GM12874 (cell line): ENCODE results near the gene PRCD.
A peak's percentile ranks its signal among the peaks of the same experiment; 100 is the strongest.

Experiments used
- TF ChIP-seq, protein P1 (sequence below): IDR thresholded peaks from 2 replicates; pipeline ENCODE4 v1.5.1; 2011; ENCODE audit warnings: low read depth, mild to moderate bottlenecking, control low read depth, low read length, moderate library complexity; ENCODE audit not compliant: insufficient read depth

The PRCD gene

DNA sequence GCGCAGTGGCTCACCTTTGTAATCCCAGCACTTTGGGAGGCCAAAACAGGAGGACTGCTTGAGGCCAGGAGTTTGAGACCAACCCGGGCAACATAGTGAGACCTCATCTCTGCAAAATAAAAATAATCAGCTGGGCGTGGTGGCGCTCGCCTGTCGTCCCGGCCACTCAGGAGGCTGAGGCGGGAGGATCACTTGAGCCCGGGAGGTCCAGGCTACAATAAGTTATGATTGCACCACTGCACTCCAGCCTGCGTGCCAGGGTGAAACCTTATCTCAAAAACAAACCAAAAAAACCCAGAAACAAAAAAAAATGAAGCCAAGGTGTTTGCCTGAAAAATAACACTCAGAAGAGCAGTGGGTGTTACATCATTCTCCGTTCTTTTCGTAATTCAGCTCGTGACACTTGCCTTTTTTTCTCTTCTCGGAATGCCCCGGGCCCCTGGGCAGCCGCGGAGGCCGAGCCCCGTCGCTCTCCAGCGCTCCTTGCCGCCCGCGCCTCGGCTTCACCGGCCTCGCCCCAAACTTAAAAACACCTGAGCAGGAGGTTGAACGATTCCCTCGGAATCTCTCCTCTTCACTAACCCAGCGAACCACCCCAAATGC, 17.0 kb downstream of the PRCD start:
- TF ChIP-seq, protein P1, sequence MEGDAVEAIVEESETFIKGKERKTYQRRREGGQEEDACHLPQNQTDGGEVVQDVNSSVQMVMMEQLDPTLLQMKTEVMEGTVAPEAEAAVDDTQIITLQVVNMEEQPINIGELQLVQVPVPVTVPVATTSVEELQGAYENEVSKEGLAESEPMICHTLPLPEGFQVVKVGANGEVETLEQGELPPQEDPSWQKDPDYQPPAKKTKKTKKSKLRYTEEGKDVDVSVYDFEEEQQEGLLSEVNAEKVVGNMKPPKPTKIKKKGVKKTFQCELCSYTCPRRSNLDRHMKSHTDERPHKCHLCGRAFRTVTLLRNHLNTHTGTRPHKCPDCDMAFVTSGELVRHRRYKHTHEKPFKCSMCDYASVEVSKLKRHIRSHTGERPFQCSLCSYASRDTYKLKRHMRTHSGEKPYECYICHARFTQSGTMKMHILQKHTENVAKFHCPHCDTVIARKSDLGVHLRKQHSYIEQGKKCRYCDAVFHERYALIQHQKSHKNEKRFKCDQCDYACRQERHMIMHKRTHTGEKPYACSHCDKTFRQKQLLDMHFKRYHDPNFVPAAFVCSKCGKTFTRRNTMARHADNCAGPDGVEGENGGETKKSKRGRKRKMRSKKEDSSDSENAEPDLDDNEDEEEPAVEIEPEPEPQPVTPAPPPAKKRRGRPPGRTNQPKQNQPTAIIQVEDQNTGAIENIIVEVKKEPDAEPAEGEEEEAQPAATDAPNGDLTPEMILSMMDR, result no peak

DNA sequence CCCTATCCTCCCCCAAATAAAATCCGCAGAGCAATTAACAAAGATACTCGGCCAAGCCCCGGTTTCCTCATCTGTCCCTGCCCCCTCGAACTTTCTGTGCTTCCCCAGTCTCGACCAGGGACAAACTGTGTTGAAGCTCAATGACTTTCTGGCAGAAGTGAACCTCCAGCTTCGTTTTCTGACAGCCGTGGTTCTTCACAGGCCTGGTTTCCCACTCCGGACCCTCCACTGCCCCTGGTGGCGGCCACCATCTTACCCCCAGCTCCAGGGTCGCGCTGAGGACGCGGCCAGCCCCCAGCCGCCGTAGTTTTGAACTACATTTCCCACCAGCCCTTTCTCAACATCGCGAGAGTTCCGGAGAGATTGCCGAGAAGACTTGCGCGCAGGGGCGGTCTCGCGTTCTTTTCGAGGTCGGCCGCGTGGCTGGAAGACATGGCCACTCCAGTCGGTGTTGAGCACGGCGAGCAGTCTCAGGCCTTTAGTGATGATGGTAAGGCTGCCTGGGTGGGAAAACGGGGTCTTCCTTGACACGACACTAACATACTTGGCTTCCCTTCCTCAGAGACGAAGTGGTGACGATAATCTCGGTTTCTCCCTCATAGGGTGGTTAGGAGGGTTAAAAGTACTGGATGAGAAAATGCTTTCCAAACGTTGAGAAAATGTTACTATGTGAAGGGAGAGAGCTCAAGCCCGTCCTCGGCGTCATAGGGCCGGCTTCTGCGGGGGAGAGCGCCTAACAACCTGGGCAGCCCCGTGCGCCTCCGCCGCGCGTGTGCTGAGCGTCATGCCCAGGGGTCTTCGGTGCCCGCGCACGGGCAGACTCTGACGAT, 17.7 kb downstream of the PRCD start:
- TF ChIP-seq, protein P1, result peak; percentile 72

DNA sequence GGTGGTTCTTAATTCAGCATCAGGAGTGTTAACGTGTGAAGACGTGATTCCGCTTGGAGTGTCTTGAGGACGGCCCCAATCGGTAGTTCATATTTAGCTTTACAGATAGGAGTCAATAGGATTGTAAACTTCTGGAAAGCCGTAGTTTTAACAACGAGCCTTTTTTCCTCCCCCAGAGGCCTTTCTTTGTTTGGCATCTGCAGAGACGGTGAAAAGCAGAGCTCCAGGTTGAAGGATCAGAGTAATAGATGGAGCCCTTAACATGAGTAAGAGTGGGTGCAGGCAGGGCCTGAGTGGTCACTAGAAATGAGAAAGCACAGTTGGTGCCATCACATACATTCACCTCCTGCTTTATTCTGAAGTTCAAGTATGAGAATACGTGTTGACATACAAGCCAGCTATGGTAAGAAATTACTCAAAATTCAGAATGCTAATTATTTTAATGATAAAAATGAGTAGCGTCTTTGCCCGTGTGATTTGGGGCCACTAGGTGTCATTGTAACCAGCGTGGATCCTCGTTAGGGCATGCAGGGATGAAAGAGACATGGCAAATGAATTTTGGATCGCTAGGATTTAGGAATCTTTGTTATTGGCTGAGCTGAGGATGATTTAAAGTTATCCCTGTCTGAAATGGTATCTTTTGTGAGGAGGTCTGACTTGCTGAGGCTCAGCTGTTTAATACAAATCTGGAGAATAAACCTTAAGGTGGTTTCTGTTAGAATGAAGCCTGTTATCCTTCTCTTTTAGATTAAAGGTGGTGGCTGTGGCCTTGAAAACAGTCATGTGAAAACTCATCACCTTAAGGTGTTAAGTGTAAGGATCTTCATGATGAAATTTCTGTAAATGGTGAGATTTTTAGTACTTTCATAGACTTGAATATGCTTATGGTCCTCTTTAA, 18.6 kb downstream of the PRCD start:
- TF ChIP-seq, protein P1, result peak; percentile 40

DNA sequence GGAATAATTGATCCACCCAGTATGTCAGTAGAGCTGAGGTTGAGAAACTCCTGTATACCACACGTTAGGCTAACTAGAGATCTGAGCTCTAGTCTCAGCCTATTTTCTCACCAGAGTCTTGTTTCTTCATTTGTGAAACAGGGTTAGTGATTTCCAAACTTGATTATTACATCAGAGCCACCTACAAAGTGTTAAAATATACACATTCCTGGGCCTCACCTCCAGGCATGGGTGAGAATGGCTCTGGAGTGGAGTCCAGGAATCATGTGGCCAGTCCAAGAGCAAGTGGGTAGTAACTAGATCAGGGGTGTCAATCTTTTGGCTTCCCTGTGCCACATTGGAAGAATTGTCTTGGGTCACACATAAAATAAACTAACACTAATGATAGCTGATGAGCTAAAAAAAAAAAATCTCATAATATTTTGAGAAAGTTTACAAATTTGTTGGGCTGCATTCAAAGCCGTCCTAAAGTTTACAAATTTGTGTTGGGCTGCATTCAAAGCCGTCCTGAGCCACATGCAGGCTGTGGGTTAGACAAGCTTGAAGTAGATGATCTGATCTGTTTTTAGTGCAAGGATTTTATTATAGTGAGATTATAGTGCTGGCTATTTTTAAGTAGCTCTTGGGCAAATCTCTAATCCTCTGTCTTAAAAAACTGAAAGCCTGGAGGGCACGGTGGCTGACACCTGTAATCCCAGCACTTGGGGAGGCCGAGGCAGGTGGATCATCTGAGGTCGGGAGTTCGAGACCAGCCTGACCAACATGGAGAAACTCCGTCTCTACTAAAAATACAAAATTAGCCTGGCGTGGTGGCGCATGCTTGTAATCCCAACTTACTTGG, 20.4 kb downstream of the PRCD start:
- TF ChIP-seq, protein P1, result no peak

DNA sequence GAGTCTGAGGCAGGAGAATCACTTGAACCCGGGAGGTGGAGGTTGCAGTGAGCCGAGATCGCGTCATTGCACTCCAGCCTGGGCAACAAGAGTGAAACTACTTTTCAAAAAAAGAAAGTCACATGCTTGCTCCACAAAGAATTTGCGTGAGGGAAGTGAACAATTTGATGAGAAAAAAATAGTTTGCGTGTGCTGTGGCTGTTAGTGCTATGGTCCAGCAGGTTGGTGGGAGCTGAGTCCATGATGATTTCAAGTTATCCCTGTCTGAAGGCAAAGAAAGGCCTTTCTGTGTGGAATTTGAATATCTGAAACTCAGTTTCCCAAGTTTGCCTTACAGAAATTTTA, 21.0 kb downstream of the PRCD start:
- TF ChIP-seq, protein P1, result no peak

DNA sequence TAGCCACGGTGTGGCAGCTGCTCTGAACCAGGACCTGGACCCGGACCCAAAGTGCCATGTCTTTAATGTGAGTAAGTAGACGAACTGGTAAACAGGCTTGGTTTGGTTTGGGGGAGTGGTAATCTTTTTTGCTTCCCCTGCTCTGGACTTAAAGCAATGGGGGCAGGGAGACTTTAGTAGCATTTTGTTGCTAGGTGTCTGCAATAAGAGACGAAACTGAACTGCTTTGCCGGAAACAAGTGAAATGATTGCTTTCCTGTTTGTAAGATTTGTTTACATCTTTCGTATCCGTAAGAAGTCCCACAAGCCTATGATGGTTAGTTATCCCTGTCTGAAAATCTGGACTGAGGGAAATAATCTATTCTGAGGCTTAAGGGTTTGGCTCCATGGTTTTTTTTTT, 21.5 kb downstream of the PRCD start:
- TF ChIP-seq, protein P1, result no peak
